Activated T-cell treated with anti-CD3 and anti-CD28 coated beads for 1 hour (primary cell): ENCODE results near the gene SLC29A1.
"Not testable (repeated sequence)": the region's sequence is repeated elsewhere in the genome, so short reads cannot be mapped to it uniquely, and the experiment has no call there.

Experiments used
- DNase-seq: peaks from one replicate; pipeline ENCODE4 v3.0.0-alpha.2; 2020; ENCODE audit warnings: low read depth

SLC29A1 gene

DNA sequence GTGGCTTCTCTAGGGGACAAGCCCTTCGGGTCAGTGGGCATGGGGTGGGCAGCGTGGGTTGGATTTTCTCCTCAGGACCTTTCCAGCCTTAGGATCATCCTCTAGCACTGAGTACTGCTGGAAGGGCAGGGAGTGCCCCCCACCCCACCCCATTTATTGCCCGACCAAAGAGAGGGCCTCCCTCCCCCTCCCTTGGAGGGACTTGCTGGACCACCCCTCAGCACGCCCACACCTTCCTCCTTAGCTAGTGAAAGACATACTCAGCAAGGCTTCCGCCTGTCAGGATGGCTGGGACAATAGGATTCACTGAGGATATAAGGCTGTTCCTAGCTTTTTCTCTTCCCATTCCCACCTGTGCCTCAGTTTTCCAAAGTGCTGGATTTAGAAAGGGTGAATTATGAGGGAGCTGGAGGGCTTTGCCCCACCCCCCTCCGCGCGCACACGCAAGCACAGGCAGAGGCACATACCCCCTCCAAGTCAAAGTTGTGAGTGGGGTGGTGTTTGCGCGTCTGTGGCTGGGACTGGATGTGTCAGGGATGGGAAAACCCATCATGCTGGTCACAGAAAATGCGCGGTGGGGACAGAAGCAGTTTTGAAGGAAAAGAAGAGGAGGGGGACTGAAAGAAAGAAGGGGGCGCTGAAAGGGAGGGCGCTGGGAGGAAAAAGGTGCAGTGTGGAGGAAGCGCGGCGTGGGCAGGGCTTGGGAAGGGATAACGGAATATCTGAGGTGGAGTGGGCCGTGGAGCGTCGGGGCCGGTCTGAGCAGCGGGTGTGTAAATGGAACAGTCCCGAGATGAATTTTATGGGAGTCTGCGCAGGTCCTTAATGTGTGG, 693 bp upstream of the SLC29A1 start:
- no peak for DNase-seq

DNA sequence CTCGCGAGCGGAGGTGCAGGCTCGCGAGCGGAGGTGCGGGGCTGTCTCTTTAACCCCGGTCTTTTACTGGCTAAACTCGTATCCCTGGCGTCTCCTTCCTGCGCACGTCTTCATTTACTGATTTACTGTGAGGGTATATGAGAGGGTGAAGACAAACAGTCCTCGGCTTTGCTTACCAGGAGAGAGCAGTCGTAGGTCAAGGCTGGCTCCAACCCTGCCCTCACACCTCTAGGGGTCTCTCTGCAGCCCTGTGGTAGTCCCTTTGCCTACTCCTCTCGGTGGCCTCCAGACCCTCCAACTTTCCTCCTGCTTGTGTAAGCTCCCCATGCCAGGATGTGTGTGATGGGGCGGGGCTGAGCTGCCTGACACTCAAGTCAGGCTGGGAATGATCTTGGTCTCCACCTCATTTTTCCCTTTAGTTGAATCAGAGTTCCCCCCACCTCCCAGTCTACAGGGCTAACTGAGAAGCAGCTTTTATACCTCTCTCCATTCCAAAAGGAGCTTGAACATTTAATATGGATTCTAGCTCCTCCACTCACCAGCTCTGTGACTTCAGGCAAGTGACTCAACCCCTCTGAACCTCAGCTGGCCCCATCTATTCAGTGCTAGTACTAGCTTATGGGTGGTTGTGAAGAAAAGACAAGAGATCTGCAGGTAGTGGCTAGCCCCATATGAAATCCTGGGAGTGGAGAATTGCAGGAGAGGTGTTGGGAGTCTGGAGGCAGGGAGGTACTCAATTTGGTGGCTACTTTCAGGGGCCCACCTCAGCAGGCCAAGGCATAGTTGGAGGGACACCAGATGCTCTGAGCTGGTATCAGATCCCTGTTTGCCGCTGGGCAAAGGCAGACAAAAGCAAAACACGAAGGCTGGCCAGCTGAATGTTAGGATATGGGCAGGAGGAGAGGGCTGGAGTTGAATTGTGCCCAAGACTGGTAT, 902 bp downstream of the SLC29A1 start:
- no peak for DNase-seq

DNA sequence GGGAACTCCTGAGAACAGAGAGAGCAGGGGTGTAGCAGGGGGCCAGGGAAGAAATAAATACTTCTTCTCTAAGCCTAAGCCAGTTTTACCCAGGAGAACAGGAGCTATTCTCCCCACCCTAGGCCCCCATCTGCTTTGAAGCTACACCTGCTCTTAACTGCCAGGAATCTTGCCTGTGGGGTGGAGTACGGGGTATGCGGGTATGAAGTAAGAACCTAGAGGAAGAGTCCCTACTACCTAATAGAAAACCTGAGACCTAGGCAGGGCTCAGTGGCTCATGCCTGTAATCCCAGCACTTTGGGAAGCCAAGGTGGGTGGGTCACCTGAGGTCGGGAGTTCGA, 1.5 kb downstream of the SLC29A1 start:
- DNase-seq = no peak

DNA sequence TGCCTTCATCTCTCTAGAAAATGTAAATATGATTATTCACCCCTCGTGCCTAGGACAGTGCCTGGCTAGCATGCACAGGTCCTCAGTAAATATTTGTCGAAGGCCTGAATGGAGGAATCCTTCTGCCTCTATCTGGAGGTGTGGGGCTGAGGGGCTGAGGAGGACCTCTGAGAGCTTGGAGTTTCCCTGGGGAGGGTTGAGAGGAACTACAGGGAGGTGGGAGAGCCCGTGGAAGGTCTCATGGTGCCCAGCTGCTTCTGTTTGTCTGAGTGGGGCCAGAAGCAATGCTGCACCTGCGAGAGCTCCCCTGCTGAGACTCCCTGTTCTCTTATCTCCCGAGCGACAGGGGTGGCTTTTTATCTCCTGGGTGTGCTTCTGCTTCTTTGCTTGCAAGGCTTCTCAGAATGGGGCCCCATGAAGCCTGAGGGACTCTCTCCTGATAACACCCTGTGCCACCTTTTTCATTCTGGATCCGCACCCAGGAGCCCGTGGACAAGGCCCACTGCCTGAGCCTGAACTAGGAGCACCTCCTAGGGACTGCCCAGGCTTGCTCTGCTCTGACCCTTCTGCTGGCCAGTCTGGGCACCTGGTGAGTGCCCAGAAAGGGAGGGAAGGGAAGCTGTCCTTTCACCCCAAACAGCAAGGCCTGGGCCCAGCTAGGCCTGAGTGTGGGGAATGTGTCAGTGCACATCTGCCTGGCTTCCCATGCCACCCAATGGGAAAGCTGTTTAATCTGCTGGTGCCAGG, 2.4 kb downstream of the SLC29A1 start:
- no peak for DNase-seq

DNA sequence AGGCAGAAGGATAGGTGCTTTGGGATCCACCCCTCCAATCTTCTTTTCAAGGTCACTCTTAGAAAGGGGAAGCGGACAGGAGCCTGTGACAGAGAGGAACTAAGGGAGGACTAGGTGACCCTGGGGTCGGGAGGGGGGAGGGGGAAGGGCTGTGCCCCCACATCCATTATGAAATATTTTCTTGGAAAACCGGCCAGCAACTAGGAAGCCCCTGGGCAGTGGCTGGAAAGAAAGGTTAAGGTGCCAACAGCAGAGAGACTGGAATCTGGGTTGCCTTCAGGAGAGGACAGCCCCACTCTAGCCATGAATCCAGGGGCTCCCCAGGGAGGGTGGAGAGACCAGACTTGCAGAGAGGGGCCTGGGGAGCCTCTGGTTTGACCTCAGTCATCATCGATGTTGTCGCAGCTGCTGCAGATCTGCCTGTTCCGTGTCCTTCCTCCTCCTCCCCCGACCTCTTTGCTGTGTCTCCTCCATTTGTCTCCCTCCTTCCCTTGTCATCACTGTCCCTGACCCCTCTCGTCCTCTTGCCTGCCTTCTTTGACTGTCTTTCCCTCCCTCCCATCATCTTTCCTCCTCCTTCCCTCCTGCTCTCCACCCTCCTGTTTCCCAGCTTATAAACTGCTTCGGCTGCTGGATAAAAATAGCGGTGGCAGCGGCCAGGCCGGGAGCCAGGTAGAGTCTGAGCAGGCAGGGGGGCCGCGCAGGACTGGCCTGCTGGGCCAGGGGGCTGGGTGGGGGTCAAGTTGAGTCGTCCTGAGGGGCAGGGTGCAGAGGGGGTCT, 3.2 kb downstream of the SLC29A1 start:
- no peak for DNase-seq

DNA sequence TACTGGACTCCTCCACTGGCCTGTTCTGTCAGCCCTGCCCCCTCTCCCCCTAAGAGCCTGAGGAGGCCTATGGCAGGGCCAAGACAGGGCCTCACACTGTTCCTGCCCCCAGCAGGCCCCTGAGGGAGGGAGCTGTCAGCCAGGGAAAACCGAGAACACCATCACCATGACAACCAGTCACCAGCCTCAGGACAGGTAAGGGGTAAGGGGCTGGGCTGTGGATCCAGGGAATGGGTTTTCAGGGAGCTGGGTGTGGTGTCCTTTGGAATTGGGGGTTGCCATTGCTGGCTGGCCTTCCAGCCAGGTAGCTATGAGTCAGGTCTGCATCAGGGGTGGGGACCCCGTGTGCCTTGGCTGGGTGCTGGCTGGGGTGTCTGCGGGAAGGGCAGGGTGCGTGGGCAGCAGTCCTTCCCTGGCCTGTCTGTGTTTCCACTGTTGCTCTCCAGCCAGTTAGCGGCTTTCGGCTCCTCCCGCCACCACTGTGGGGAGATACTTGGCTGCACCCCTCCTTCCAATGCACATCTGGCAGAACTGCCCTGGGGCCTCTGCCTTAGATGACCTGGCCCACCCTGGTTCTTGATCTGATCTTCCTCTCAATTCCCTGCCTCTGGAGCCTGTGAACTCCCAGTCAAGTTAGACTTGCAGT, 3.9 kb downstream of the SLC29A1 start:
- DNase-seq = no peak

DNA sequence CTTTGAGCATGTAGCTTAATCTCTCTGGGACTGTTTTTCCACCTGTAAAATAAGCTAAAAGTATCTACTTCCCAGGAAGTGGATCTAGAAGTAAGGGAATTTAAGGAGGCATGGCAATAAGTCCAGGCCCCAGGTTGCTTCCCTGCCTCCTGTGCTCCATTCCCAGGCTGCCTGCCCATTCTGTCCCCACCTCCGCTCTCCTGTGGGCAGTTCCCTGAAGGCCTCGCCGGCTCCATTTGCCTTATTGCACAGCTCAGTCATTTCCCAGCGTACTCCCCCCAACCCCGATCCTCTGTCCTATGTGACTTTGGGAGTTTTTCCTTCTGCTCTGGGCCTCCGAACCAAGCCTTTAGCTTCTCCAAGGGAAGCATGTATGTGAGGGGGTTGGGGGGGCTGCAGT, 4.6 kb downstream of the SLC29A1 start:
- DNase-seq = no peak

DNA sequence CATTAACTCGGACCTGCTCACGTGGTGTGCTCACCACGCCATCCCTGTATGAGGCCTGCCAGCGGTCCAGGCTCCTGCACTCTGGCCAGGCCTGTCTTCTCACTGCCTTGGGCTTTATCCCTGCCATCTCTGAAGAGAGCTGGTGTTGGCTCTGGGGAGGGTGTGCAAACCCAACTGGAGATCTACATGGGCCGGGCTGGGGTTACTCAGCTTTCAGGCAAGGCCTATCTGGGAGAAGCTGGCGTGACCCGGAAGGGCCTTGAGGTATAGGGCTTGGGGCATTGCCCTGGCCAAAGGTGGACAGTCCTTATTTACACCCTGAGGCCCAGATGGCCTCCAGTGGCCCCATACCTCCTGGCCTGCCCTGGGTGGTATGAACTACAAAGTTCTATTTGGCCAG, 5.0 kb downstream of the SLC29A1 start:
- DNase-seq = no peak

DNA sequence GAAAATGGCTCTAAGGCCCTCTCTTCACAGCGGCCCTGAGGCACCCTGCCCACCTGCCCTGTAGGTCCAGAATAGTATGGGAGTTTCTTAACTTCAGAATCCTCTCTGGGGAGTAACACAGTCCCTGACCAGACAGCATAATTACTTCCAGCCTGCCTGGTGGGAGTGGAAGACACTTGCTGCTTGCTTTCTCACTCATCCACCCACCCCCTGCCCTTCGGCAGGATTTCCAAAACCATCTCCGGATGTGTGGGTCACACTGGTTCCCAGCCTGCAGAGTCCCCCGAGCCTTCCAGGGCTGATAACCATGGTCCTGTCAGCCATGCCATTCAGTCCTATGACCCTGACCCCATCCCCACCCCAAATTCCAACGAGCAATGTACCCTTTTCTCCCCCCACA, 5.4 kb downstream of the SLC29A1 start:
- no peak for DNase-seq

DNA sequence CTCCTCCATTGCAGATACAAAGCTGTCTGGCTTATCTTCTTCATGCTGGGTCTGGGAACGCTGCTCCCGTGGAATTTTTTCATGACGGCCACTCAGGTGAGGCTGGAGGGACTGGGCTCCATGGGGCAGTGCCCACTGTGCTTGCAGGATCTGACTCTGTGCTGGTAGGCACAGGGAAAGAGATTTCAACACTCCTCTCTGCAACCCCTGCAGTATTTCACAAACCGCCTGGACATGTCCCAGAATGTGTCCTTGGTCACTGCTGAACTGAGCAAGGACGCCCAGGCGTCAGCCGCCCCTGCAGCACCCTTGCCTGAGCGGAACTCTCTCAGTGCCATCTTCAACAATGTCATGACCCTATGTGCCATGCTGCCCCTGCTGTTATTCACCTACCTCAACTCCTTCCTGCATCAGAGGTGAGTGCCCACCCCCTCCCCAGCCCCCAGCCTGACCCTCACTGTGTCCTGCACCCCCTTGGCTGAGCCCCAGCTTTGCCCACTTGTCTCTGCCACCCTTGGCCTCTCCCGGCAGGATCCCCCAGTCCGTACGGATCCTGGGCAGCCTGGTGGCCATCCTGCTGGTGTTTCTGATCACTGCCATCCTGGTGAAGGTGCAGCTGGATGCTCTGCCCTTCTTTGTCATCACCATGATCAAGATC, 6.1 kb downstream of the SLC29A1 start:
- DNase-seq = no peak

DNA sequence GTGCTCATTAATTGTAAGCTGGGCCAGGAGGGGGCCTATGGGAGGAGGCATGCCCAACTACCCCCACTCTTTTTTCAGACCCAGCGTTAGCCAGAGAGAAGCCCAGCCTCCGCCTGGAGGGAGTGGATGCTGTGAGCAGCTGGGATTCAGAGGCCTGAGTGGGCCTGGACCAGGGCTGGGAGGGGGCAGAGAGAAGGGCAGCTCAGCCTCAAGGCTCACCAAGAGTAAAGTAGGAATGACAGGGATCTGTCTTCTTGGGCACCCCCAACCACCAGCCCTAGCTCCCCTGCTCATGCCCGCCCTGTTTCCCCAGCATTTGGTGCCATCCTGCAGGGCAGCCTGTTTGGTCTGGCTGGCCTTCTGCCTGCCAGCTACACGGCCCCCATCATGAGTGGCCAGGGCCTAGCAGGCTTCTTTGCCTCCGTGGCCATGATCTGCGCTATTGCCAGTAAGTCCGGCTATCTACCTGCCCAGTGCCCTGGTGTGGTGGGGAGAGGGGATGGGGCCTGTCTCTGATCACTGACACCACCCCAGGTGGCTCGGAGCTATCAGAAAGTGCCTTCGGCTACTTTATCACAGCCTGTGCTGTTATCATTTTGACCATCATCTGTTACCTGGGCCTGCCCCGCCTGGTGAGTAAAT, 6.8 kb downstream of the SLC29A1 start:
- DNase-seq = no peak

DNA sequence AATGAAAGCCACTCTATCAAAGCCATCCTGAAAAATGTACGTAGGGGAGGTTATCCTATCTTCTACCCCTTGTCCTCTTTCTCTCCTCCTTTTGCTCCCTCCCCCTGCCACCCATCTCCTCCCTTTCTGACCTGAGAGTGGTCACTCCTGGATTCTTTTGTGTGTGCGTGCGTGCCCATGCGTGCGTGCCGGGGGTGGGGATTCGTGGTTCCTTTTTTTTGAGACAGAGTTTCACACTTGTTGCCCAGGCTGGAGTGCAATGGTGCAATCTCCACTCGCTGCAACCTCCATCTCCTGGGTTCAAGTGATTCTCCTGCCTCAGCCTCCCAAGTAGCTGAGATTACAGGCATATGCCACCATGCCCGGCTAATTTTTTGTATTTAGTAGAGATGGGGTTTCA, 8.0 kb downstream of the SLC29A1 start:
- DNase-seq = not testable (repeated sequence)

DNA sequence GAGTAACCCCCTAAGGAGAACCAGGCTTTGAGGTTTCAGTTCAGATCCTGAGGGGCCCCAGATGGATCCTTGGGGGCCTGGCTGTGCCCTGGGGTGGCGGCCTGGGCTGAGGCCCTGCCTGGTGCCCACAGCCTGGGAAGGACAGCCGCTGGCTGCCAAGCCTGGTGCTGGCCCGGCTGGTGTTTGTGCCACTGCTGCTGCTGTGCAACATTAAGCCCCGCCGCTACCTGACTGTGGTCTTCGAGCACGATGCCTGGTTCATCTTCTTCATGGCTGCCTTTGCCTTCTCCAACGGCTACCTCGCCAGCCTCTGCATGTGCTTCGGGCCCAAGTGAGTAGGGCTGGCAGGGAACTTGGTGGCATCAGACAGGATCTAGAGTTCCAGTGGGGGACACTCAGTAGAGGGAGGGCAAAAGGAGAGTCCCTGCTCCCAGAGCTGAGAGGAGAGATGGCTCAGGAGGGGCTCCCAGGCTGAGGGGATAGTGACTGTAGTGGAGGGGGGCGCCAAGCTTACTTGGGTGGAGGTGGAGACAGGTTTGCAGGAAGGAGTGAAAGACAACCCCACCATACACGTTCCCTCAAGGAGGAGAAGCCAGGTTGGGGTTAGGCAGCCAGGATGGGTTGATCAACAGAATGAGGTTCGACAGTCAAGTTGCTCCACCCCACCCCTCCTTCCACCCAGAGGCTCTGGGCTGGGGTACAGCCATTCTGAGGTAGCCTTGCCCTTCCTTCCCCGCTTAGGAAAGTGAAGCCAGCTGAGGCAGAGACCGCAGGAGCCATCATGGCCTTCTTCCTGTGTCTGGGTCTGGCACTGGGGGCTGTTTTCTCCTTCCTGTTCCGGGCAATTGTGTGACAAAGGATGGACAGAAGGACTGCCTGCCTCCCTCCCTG, 9.5 kb downstream of the SLC29A1 start:
- DNase-seq = no peak

DNA sequence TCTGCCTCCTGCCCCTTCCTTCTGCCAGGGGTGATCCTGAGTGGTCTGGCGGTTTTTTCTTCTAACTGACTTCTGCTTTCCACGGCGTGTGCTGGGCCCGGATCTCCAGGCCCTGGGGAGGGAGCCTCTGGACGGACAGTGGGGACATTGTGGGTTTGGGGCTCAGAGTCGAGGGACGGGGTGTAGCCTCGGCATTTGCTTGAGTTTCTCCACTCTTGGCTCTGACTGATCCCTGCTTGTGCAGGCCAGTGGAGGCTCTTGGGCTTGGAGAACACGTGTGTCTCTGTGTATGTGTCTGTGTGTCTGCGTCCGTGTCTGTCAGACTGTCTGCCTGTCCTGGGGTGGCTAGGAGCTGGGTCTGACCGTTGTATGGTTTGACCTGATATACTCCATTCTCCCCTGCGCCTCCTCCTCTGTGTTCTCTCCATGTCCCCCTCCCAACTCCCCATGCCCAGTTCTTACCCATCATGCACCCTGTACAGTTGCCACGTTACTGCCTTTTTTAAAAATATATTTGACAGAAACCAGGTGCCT, 10.2 kb downstream of the SLC29A1 start:
- no peak for DNase-seq

DNA sequence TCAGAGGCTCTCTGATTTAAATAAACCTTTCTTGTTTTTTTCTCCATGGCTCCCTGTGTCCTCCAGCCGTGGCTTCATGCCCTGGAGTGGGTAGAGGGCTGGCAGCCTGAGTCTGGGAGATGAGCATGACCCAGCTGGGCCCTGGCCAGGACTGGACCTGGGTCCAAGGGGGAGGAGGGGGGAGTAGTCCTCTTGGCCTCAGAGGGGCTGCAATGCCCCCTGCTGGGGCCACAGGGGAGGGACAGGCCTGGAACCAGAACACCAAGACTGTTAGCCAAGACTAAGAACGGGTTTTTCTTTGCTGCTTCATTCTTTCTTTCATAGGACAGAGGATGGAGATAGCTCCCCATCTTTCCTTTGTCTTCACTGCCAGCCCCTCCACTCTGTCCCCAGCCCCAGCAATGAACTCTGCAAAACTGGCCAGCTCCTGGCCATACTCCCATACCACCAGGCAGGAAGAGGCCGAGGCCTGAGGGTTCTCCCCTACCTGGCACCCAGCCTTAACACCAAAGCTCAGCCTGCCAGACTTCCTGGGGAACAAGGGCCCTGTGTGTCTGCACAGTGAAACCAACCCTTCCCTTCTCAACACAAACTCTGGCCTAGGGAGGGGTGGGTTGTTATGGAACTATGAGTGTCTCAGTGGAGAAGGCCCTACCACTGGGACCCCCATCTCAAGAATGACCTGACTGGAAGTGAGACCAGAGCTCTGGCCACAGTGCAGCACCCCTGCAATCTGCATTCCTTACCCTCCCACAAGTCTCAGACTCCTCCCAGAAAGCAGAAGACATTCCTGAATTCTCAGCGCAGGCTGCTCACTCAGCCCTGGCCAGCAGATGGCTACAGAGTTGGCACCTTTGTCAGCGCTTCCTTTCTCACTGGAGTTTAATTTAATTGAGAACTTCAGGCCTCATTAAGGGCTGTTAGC, 11.0 kb downstream of the SLC29A1 start:
- no peak for DNase-seq

DNA sequence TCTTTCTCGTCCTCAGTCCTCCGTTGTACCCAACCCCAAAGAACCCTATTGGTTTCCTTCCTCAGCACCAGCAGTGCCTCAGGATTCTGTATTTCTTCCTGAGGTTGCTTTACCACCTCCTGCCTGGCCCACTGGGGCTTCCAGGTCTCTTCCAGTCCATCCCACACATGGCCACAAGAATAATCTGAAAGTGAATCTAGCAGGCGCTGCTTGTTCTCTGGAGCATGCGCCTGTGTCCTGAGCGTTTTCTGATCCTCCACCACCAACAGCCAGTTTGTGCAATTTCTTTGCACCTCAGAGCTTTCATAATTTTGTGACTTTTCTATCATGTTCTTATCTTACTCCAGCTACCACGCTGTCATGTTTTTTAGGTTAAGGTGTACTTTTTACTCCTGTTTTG, 11.9 kb downstream of the SLC29A1 start:
- no peak for DNase-seq

DNA sequence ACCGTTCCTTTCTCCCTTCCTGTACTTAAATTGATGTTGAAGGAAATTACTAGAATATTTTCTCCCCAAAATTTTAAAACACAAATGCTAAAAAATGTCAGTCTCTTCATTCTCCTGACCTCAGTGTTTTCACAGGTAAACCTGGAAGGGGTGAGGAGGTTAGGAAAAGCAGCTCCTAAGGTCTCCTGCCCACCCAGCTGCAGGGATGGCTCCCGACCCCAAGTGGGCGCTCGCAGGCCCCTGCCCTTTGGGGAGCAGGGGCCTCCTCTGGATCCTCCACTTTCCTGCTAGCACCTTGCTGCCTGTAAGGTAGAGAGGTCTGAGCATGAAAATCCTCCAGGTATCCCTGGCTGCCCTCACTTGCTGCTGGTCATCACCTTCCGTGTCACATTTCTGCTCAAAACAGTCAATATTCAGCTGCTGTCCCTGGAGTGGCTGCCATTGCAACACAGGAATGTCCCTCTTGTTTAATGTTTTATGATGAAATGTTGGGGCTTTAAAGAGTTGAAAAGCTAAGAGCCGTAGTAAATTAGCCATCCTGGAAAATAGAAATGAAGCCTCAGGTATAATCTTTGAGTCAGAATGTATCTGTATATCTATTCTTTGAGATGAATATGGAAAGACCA, 12.6 kb downstream of the SLC29A1 start:
- no peak for DNase-seq
